ENCODE data around the gene IL36B.

- no peak for TF ChIP-seq POLR2A (IDR thresholded peaks at IDR 0.05; ENCODE audit: low read depth, low read length)
- no peak for TF ChIP-seq POLR2AphosphoS5 (IDR thresholded peaks at IDR 0.05; ENCODE audit: low read depth, low read length)
- TF ChIP-seq TAF1 (IDR thresholded peaks at IDR 0.05; ENCODE audit: low read depth, low read length), result no peak
- no peak for TF ChIP-seq SPI1 (IDR thresholded peaks at IDR 0.05; ENCODE audit: low read depth, low read length)
- no peak for TF ChIP-seq PAX5 (IDR thresholded peaks at IDR 0.05; ENCODE audit: insufficient read depth, low read length, severe bottlenecking)
- TF ChIP-seq POU2F2 (IDR thresholded peaks at IDR 0.05; ENCODE audit: low read depth, low read length), result no peak
These were observed 999 bp upstream of the IL36B start for GRCh38 chr2:113053666-113054065.
